Gastrocnemius medialis (tissue), 4 donors: ENCODE data around the gene DUSP22. TPM values are rescaled to one million over a fixed set of nuclear protein-coding genes. Genes with fewer than 3 reads are reported as not detected.

Experiments
- ATAC-seq, 2 donors: fragments of 150-250 bp; one replicate each; pipeline ENCODE4 v1.9.1; 2016
- DNase-seq, 2 donors: peaks; one replicate each; pipeline ENCODE4 v3.0.0-alpha.2; 2019
- H3K27ac ChIP-seq, 4 donors: fragments of 200-600 bp; sonication (generic); 1 replicate in 1 of 4; 2 replicates in 3 of 4; pipeline ENCODE4 v1.5.1; 2016 to 2018; ENCODE audit warnings: mild to moderate bottlenecking in 2 of 4, moderate library complexity in 1 of 4
- H3K27me3 ChIP-seq, 3 donors: fragments of 200-600 bp; sonication (generic) in 2 of 3; 1 replicate in 1 of 3; 2 replicates in 2 of 3; pipeline versions ENCODE4 v1.5.1 to v1.6.0; 2016 to 2019; ENCODE audit warnings: mild to moderate bottlenecking in 1 of 3, moderate library complexity in 1 of 3
- H3K36me3 ChIP-seq, 2 donors: fragments of 200-600 bp; sonication (generic) in 1 of 2; one replicate each; pipeline ENCODE4 v1.5.1; 2017 to 2018
- H3K4me1 ChIP-seq, 2 donors: fragments of 200-600 bp; sonication (generic) in 1 of 2; one replicate each; pipeline ENCODE4 v1.5.1; 2016 to 2017; ENCODE audit warnings: mild to moderate bottlenecking in 2 of 2
- H3K4me3 ChIP-seq, 4 donors: fragments of 200-600 bp; sonication (generic) in 3 of 4; 1 replicate in 1 of 4; 2 replicates in 3 of 4; pipeline ENCODE4 v1.5.1; 2016 to 2019; ENCODE audit warnings: mild to moderate bottlenecking in 2 of 4
- H3K9me3 ChIP-seq, 3 donors: fragments of 200-600 bp; sonication (generic) in 2 of 3; 1 replicate in 1 of 3; 2 replicates in 2 of 3; pipeline ENCODE4 v1.5.1; 2016 to 2019
- CTCF ChIP-seq, 5 experiments: fragments of 450-650 bp in 3 of 5; fragments of 200-600 bp in 2 of 5; sonication (generic) in 2 of 5; IDR thresholded peaks in 4 of 5; conservative IDR thresholded peaks in 1 of 5; 1 replicate in 4 of 5; 2 replicates in 1 of 5; pipeline ENCODE4 v1.5.1; 2016 to 2019; ENCODE audit warnings: antibody characterized with exemption in 5 of 5, mild to moderate bottlenecking in 3 of 5, moderate library complexity in 3 of 5
- POLR2A ChIP-seq, 2 donors: fragments of 450-650 bp; IDR thresholded peaks; one replicate each; pipeline ENCODE4 v1.6.1; 2017; ENCODE audit warnings: antibody characterized with exemption in 2 of 2, mild to moderate bottlenecking in 2 of 2, moderate library complexity in 2 of 2
- in situ Hi-C, 4 donors: fragments of 200-750 bp; cut with MboI; loops; one replicate each; pipeline versions ENCODE4 v1.15.0 to v1.8.0; 2017; ENCODE audit warnings: low sequenced_read_pairs in 4 of 4
- intact Hi-C: fragments of 100-400 bp; cut with DNase I; formaldehyde crosslinking; loops from one replicate; pipeline ENCODE4 v1.15.1; 2023; ENCODE audit warnings: low total_unique reads
- total RNA-seq, 4 donors: library from RNA; depleted of rRNA; stranded (reverse); fragments of >200 nt; gene quantifications; one replicate each; pipeline versions ENCODE4 v1.1.0 to v1.2.3, GENCODE V29; 2016

Gene DUSP22
- total RNA-seq, 4 donors from 2014 or later: 53.4 to 70.7 (median 61.3) TPM

GRCh38 chr6:304833-305370 lies 12.6 kb downstream of the DUSP22 start:
- no peak overlapping the region for H3K4me3 ChIP-seq
- ATAC-seq (no peak), DNase-seq (no peak)
- no peaks in the 10 kb centered on the region for H3K9me3 ChIP-seq
- no peaks in the 10 kb centered on the region for H3K27me3 ChIP-seq
- in situ Hi-C loops (no loop called here), intact Hi-C loops (no loop called here)
- no peaks in the 10 kb centered on the region for H3K36me3 ChIP-seq
- TF ChIP-seq CTCF (IDR thresholded peaks at IDR 0.05 in 4 of 5, conservative IDR thresholded peaks at IDR 0.05 in 1 of 5) (no peak), POLR2A (IDR thresholded peaks at IDR 0.05) (no peak)
- H3K27ac ChIP-seq: no peak overlapping the region
- peaks cover 13 to 17% of the 10 kb centered on the region in 2 donors for H3K4me1 ChIP-seq

GRCh38 chr6:305371-306206 lies 13.3 kb downstream of the DUSP22 start:
- Histone ChIP-seq H3K36me3 (no peaks in the 10 kb centered on the region), H3K27ac (no peak overlapping the region), H3K4me3 (no peak overlapping the region), H3K9me3 (no peaks in the 10 kb centered on the region), H3K4me1 (peaks cover 6 to 13% of the 10 kb centered on the region in 2 donors), H3K27me3 (no peaks in the 10 kb centered on the region)
- ATAC-seq (no peak), DNase-seq (no peak)
- no peak for TF ChIP-seq CTCF (IDR thresholded peaks at IDR 0.05 in 4 of 5, conservative IDR thresholded peaks at IDR 0.05 in 1 of 5)
- no peak for TF ChIP-seq POLR2A (IDR thresholded peaks at IDR 0.05)
- intact Hi-C loops: no loop called here
- in situ Hi-C loops: no loop called here

GRCh38 chr6:306641-307061 lies 14.4 kb downstream of the DUSP22 start:
- Histone ChIP-seq H3K27me3 (no peaks in the 10 kb centered on the region), H3K27ac (no peak overlapping the region), H3K4me3 (no peak overlapping the region), H3K4me1 (peaks cover 5 to 13% of the 10 kb centered on the region in 2 donors), H3K9me3 (no peaks in the 10 kb centered on the region), H3K36me3 (no peaks in the 10 kb centered on the region)
- in situ Hi-C loops (no loop called here), intact Hi-C loops (no loop called here)
- DNase-seq (no peak), ATAC-seq (peak in 1 of 2 donors; percentile 32)
- no peak for TF ChIP-seq CTCF (IDR thresholded peaks at IDR 0.05 in 4 of 5, conservative IDR thresholded peaks at IDR 0.05 in 1 of 5)
- TF ChIP-seq POLR2A (IDR thresholded peaks at IDR 0.05): no peak

- Histone ChIP-seq H3K36me3 (no peaks in the 10 kb centered on the region), H3K4me3 (no peak overlapping the region), H3K27me3 (no peaks in the 10 kb centered on the region), H3K4me1 (peaks cover 5 to 13% of the 10 kb centered on the region in 2 donors), H3K27ac (no peak overlapping the region), H3K9me3 (no peaks in the 10 kb centered on the region)
- peak; percentile 23 to 43 for ATAC-seq
- intact Hi-C loops (no loop called here), in situ Hi-C loops (no loop called here)
- no peak for DNase-seq
- no peak for TF ChIP-seq POLR2A (IDR thresholded peaks at IDR 0.05)
- TF ChIP-seq CTCF (IDR thresholded peaks at IDR 0.05 in 4 of 5, conservative IDR thresholded peaks at IDR 0.05 in 1 of 5): no peak
These were observed 15.0 kb downstream of the DUSP22 start for GRCh38 chr6:307065-307814.
